Esophagus muscularis mucosa (tissue), 4 donors: ENCODE measurements around the gene METTL2B.
"Not testable (repeated sequence)": the region's sequence is repeated elsewhere in the genome, so short reads cannot be mapped to it uniquely, and the experiment has no call there.

Experiments
- EP300 ChIP-seq: sonication (generic); formaldehyde crosslinking; IDR thresholded peaks from one replicate; pipeline ENCODE4 v1.6.1; 2017; ENCODE audit warnings: antibody characterized with exemption
- POLR2A ChIP-seq: fragments of 450-650 bp; IDR thresholded peaks from one replicate; pipeline ENCODE4 v1.6.1; 2017; ENCODE audit warnings: antibody characterized with exemption, moderate library complexity, mild to moderate bottlenecking, low read depth
- POLR2AphosphoS5 ChIP-seq, 2 donors: sonication (generic); formaldehyde crosslinking; IDR thresholded peaks; one replicate each; pipeline ENCODE4 v1.6.1; 2017; ENCODE audit warnings: antibody characterized with exemption in 2 of 2
- TF ChIP-seq, protein P1 (sequence below), 3 experiments: fragments of 200-600 bp in 2 of 3; fragments of 450-650 bp in 1 of 3; sonication (generic) in 2 of 3; IDR thresholded peaks; one replicate each; pipeline ENCODE4 v1.5.1; 2017 to 2019; ENCODE audit warnings: antibody characterized with exemption in 3 of 3, mild to moderate bottlenecking in 2 of 3, moderate library complexity in 1 of 3

DNA sequence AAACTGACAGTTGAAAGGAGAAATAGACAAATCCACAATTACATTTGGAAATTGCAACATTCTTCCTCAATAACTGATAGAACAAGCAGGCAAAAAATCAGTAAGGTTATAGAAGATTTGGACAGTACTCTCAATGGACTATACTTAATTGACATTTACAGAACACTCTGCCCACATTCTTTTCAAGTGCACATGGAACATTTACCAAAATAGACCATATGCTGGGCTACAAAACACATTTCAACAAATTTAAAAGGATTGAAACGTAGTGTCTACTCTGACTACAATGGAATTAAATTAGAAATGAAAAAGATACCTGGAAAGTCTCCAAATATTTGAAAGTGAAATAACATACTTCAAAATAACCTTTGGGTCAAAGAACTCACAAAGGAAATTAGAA is 77.8 kb downstream of the METTL2B start:
- not testable (repeated sequence) for TF ChIP-seq POLR2AphosphoS5 (IDR thresholded peaks at IDR 0.05); EP300; POLR2A
- TF ChIP-seq, protein P1, sequence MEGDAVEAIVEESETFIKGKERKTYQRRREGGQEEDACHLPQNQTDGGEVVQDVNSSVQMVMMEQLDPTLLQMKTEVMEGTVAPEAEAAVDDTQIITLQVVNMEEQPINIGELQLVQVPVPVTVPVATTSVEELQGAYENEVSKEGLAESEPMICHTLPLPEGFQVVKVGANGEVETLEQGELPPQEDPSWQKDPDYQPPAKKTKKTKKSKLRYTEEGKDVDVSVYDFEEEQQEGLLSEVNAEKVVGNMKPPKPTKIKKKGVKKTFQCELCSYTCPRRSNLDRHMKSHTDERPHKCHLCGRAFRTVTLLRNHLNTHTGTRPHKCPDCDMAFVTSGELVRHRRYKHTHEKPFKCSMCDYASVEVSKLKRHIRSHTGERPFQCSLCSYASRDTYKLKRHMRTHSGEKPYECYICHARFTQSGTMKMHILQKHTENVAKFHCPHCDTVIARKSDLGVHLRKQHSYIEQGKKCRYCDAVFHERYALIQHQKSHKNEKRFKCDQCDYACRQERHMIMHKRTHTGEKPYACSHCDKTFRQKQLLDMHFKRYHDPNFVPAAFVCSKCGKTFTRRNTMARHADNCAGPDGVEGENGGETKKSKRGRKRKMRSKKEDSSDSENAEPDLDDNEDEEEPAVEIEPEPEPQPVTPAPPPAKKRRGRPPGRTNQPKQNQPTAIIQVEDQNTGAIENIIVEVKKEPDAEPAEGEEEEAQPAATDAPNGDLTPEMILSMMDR (IDR thresholded peaks at IDR 0.05), result not testable (repeated sequence)
